HPDE6-E6E7 (cell line): Measurements from ENCODE around the gene FUT7.

Experiments
- DNase-seq: peaks from one replicate; pipeline ENCODE4 v3.0.0; 2011; ENCODE audit warnings: missing footprints; ENCODE audit errors: extremely low spot score

The FUT7 gene

DNA sequence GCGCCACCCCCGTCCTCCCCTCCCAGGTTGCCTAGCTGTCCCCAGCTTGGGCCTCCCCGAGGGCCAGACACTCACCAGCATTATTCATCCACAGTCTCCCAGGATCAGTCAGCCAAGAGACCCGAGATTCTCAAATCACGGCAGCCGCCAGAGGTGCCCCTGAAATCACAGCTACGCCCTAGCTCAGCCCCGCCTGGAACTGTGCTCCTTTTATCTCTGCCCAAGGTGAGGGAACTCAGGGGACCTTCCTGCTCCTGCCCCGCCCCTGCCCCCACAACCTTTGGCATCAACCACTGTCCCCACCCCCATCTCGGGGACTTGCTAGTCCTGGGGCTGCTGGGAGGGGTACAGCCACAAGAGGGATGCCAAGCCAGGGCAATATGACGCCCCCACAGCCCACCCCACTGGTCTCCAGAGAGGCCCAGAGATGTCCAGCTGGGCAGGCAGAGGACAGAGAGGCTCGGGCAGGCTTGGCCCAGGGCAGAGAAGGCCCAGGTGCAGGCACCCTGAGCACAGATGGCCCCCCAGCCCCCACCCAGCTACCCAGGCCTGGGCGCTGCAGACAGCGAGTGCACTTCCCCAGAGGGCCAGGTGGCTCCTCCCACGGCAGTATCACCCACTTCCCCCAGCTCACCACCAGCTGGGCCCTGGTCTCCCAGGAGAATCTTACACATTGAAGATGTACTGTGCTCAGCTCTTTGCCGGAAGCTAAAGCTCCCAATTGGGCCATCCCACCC is at the start of gene FUT7:
FUT7 (minus strand) TSS at position 185 of the 737 bp plus-strand sequence; CDS start at position 88, 97 bp downstream.
- no peak for DNase-seq

DNA sequence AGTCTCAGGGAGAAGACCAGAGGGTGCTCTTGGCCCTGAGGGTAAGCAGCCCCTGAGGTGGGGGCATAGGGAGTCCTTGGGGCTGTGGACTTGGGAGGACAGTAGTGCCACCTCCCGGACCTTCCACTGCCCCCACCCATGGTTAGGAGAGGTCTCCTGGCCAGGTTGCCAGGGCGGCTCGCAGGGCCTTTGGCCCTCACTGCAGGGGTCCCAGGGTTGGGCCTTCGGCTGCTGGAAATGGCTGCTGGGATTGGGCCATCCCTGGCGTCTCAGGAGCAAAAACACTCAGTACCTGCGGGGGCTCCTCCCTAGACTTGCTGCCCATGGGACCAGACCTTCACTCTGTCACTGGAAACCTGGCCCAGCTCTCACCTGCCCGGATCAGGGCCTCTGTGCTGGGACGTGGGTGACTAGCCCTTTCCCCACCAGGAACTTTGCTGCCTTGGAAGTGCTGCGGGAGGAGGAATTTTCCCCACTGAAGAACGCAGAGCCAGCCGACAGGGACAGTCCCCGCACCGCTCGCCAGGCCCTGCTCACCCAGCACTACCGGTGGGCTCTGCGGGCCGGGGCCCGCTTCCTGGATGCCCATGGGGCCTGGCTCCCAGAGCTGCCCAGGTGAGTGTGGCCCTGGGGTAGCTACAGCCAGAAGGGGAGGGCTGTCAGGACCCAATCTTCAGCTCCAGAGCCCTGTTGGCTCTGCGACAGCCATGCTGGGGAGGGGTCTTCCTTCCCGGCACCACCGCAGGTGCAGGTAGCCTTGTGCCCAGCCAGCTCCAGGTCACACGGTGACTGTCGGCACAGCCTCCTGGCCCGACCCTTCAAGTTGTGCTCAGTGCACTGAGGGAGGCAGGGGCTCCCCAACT is 48.6 kb upstream of the FUT7 start:
- DNase-seq: no peak

DNA sequence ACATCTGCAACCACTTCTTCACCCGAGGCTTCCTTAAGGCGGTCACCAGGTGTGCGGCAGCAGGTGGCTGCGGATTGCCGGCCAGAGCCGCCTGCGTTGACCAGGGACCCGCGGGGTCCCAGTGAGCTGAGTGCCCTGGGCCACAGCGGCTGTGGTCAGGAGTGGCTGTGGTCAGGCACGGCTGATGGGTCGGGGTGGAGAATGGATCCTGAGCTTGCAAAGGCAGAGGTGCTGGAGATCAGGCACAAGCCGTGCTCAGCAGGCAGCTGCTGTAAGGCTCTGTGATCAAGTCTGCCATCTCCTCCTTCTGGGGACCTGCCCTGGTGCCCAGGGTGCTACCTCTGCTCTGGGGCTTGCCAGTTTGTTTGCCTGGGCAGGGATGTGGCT is 47.5 kb upstream of the FUT7 start:
- DNase-seq: no peak

DNA sequence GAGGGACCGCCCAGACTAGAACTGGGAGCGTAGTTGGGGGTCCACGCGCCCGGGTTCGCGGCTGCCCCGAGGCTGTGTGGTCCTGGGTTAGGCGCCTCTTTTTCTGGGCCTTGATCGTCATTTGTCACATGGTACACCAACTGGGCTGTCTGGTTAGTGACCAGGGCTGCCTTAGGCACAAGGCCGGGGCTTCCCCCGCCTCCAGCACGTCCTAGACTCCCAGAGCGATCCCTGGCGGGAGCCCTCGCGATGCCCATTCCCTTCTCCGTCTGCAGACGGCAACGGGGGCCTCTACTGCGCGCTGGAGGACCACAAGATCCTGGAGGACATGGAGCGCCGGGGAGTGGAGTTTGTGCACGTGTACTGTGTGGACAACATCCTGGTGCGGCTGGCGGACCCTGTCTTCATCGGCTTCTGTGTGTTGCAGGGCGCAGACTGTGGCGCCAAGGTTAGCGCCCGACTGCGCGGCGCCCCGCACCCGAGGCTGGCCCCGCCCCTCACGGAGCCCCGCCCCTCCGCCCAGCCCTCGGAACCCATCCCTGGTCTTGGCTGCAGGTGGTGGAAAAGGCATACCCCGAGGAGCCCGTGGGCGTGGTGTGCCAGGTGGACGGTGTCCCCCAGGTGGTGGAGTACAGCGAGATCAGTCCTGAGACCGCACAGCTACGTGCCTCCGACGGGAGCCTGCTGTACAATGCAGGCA is 47.0 kb upstream of the FUT7 start:
- no peak for DNase-seq

DNA sequence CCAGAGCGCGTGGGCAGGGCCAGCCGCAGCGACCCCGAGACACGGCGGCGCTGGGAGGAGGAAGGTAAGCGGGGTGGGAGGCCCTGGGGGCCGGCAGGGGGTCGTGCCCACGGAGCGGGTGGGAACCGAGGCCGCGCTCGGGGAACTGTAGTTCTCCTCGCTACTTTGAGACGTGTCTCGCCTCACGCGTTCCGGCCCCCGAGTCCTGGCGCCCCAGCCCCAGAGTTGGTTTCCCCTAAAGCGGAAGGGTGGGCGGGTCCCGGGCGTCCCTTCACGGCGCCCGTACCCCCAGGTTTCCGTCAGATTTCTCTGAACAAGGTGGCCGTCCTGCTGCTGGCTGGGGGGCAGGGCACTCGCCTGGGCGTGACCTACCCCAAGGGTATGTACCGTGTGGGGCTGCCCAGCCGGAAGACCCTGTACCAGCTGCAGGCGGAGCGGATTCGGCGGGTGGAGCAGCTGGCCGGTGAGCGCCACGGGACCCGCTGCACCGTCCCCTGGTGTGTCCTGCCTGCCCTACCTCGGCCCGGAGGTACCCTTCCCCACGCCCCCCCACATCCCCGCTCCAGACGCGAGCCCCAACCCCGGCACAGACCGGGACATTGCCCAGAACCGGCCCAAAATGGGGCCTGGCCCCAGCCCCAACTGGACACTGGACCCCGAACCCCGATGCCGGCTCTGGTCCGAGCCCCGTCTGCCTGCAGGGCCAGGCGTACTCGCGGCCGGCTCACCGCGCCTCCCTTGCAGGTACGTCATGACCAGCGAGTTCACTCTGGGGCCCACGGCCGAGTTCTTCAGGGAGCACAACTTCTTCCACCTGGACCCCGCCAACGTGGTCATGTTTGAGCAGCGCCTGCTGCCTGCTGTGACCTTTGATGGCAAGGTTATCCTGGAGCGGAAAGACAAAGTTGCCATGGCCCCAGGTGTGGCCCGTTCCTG is 46.1 kb upstream of the FUT7 start:
- DNase-seq: no peak

DNA sequence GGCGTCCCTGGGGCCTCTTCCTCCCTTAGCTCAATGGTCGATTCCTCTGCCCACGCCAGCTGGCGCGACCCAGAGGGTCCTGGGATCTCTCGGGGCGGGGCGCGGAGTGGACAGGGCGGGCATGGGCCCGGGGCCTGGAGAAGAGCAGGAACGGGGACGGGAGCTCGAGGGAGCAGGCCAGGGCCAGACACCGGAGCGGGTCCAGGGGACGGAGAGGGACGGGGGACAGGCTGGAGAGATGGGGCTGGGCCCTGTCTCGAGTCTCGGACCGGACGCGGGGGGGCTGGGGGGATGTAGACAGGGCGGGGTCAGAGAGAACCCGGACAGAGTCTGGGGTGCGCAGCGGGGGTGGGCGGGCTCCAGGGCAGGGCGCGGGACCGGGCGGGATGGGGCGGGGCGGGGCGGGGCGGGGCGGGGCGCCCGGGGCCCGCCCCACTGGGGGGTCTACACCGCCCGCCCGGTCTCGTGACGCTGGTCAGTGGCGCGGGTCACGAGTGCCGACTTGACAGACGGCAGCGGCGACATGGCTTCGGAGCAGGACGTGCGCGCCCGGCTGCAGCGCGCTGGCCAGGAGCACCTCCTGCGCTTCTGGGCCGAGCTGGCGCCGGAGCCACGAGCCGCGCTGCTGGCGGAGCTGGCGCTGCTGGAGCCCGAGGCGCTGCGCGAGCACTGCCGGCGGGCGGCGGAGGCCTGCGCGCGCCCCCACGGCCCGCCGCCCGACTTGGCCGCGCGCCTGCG is 45.3 kb upstream of the FUT7 start, which contains the start of gene UAP1L1:
UAP1L1 (plus strand) TSS at position 508 of the 738 bp plus-strand sequence; CDS start at position 524, 16 bp downstream.
- DNase-seq: no peak

- no peak for DNase-seq
These were observed 44.7 kb upstream of the FUT7 start for GRCh38 chr9:137076636-137077009.

- DNase-seq: no peak
These were observed 43.4 kb upstream of the FUT7 start for GRCh38 chr9:137075275-137075775.

- DNase-seq: no peak
These were observed 42.9 kb upstream of the FUT7 start for GRCh38 chr9:137074657-137075274.

DNA sequence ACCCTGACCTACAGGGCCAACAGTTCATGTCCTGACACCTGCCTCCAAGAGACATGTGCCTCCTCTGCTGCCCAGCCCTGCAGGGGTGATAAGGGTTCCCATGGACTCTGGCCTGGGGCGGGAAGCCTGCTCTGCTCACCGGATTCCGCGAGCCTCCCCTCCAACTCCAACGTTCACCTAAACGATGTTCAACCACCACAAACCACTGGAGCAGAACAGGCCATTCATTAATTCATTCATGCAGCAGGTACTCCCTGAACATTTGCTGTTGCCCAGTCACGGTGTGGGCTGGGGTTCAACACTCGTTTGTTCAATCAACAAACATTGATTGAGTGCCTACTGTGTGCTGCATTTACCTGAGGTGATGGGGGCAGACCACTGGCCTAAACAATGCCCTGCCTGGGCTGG is 42.1 kb upstream of the FUT7 start:
- DNase-seq: no peak

- no peak for DNase-seq
These were observed 39.4 kb upstream of the FUT7 start for GRCh38 chr9:137071282-137071681.

DNA sequence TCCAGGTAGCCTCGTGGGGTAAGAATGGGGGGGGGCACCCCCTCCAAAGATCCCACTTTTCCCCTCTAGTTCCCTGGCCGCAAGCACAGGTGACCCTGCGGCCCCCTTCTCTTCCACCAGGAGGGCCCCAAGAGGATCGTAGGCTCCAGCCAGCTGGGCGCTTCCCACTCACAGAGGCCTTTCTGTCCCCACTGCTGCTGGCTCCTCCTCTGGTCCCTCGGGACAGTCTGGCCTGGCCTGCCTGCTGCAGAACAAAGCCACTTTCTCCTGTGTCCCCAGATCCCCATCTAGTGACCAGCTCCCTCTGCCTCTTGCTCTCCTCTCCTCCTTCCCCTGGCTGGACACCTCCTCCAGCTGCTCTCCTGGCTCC is 39.0 kb upstream of the FUT7 start:
- DNase-seq: no peak

DNA sequence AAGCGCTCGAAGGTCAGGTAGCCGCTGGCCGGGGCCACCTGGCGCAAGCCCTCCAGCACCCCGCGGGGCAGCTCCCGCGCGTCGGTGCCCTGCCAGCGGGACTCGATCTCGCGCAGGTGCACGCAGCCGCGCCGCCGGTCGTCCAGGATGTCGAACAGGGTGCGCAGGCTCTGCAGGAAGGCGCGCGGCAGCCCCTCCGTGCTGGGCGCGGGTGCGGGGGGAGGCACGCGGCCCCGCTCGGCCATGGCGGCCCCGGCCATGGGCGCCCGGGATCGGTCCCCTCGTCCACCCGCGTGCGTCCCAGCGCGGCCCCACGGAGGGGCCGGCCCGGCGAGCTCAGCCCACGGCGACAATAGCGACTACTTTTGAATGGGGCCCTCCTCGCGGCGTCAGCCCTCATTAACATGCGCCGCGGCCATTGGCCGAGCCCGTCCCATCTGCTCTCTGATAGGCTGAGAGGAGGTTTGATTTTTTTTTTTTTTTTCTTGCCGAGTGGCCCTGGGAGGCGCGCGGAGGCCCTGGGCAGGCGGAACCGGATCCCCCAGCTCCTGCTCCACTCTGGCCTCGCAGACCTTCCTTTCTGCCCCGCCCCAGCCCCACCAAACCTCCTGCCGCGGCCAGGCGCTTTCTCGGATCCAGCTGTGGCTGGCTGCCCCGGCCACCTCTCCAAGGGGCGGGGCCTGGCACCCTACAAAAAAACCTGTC is 38.5 kb upstream of the FUT7 start, which contains the start of gene SAPCD2:
SAPCD2 (minus strand) TSS at position 357 of the 705 bp plus-strand sequence; CDS start at position 260, 97 bp downstream.
- peak; percentile 89 for DNase-seq

DNA sequence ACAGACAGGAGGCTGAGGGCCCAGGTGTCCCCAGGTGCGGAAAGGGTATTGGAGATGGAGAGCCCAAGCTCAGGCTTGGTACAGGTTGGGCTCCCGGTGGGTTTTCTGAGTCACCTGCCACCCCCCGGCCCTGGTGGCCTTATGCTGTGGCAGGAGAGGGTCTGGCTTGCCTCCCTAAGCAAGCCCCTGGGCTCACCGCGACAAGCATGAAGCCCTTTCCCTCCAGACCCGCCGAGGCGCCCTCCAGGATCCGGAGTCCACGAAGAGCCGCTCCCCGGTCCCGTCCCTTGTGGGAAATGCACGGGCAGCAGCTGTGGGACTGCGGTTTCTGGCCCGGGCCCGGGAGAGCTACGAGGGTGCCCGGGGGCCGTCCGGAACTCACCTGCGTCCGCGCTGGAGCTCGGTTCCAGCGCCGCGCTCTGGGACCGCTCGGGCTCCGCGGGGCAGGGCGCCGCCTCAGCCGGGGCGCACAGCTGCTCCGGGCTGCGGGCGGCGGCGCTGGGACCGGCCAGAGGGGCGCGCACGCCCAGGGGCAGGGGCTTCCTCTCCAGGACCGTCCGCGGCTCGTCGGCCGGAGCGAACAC is 37.7 kb upstream of the FUT7 start:
- DNase-seq: no peak

DNA sequence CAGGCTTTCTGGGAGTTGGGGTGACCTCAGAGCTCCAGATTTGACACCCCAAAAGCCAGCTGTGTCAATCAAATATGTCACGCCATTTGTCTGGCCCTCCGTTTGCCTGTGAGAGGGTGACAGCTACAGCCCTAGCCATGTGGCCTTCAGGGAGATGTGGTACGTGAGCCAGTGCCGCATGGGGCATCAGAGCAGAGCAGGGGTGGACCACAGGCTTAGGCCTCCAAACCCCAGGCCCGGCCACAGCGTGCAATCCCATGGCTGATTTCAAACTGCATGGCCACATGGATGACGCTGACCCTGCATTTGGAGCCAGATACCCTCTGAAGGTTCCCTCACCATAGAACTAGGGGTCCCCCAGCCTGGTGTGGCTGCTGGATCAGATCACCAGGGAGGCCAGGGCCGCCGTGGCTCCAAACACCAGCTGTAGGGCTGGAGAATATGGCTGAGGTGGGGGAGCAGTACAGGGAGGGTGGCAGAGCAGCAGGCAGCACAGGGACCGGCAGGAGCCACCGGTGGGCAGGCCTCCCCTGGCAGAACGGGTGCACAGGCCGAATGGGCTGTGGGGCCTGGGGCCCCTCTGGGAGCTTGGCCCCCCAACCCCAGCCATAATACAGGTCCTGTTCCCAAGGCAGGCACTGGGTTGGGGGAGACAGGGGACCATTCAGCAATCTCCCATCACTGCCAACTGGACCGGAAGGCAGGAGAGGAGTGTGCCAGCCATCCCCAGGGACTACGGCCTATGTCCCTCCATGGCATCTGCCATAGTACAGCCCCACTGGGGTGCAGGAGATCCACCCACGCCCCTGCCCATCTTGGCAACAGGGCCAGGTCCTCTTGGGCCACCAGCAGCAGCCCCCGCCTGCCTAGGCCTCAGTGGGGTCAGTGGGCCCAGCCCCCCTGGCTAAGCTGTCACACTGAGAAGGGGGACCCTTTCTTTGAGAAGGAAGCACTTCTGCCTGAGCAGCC is 36.9 kb upstream of the FUT7 start:
- no peak for DNase-seq

GRCh38 chr9:137067860-137068538 is 36.1 kb upstream of the FUT7 start:
- DNase-seq: no peak
